Measurements from ENCODE around the gene USE1.

DNA sequence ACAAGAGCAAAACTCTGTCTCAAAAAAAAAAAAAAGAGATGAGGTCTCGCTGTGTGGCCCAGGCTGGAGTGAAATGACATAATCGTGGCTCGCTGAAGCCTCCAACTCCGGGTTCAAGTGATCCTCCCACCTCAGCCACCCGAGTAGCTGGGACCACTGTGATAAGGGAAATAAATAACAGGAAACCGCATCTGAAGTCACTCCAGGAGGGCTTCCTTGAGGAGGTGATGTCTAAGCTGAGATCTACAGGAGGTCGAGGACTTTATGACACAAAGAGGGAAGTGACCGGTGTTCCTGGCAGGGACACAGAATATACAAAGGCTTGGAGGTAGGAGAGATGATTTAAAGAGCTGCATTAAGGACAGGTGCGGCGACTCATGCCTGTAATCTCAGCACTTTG is 39.5 kb downstream of the USE1 start:
- TF ChIP-seq CTCF (IDR thresholded peaks at IDR 0.05) (no peak), POLR2A (IDR thresholded peaks at IDR 0.05) (no peak)
